Stimulated activated CD4-positive, alpha-beta T cell treated with anti-CD3 and anti-CD28 coated beads, Interleukin-1b, Interleukin-23, amount 100 ng/mL, for 24 hours (primary cell): ENCODE data around the gene TMEM238.
"Not testable (repeated sequence)": the region's sequence is repeated elsewhere in the genome, so short reads cannot be mapped to it uniquely, and the experiment has no call there.

Experiments used
- DNase-seq, 4 experiments: peaks; one replicate each; pipeline ENCODE4 v3.0.0-alpha.2; 2020; ENCODE audit warnings: low read depth in 4 of 4, low spot score in 1 of 4

The TMEM238 gene, protein sequence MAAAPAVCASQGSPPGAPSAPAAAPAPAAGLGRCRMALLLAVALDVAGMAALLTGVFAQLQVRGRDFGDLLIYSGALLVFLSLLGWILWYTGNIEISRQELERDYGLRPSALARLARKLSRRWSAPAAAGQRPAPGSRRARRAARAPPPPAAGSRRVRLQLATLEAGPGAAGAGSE

DNA sequence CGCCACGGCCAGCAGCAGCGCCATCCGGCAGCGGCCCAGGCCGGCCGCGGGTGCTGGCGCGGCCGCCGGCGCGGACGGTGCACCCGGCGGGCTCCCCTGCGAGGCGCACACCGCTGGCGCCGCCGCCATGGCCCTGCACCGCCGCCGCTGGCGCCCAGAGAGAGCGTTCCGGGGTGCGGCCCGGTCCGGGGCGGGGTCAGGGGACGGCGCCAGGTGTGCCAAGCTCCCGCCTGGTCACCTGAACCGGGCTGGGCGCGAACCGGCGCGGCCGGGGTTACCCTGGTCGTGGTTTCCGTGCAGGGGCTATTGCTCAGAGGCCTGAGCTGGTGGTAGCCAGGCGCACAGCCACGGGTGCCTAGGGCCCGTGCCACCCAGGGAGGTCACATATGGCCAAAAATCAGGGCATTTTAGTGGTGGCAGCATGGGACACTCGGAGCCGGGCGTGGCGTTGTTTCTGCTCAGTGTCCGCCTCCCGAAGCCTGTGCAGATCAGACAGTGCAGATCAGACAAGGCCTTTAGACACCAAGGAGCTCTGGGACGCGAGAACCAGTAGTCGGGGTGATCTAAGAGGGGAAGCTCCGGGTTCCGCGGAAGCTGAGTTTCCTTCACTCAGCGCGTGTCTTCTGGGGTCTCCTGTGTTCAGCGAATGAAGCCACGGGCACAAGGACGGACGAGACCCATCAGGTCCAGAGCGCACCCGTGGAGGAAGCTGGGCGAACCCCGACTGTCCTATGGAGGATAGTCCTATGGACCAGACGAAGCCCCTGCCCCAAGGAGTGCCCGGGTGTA is at the start of gene TMEM238:
TMEM238 (minus strand) TSS at position 162 of the 789 bp plus-strand sequence; CDS start at position 129, 33 bp downstream.
- DNase-seq = no peak

DNA sequence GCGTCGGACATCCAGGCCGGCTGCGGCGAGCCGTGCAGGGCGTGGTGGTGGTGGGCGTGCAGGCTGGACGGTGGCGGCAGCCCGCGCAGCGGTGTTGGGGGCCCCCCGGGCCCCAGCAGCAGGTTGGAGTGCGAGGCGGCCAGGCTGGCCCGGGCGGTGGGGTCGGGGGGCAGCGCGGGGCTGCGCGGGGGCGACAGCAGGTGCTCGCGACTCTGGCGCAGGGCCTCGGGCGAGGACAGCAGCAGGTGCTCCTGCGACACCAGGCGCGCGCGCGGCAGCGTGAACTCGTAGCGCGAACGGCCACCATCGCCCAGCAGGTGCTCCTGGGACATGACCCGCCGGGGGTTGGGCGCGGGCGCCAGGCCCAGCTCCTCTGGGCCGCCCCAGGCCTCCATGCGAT is 49.2 kb upstream of the TMEM238 start:
- DNase-seq = no peak

DNA sequence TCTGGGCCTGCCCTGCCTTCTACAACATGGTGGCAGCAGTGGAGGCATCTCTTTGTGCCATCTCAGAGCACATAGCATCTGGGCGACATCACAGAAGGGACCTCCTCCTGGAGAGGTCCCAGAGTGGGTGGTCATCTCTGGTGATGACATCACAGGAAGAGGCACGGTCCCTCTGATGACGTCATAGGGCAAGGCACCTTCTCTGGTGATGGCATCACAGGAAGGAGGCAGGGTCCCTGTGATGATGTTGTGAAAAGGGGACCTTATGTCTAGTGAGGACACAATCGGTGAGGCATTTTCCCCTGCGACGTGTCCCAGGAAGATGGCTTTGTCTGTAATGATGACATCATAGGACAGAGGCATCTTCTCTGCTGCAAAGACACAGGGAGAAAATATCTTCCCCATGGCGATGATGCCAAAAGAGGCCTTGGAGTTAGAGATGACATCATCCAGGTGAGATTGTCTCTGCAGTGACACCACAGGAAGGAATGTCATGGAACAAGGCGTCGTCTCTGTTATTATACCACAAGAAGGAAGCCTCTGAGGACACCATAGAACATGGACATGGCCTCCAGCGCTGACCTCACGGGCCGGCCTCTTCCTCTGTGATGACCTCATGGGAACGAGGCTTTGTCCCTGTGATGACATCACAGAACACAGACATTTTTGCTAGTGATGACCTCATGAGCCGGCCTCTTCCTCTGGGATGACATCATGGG is 48.3 kb upstream of the TMEM238 start:
- no peak for DNase-seq

DNA sequence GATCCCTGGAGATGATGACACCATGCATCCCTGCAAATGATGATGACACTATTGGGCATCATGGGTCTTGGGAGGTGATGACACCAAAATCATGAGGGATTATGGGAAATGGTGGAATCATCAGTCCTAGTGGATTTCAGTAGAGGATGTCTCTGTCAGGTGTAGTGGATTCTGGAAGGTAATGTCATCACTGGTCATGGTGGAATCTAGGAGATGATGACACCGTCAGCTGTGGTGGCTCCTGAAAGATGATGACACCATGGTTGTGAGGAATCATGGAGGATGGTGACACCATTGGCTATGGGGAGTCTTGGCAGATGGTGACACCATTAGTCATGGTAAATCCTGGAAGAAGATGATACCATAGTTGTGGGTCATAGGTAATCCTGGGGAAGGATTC is 47.1 kb upstream of the TMEM238 start:
- DNase-seq = no peak

DNA sequence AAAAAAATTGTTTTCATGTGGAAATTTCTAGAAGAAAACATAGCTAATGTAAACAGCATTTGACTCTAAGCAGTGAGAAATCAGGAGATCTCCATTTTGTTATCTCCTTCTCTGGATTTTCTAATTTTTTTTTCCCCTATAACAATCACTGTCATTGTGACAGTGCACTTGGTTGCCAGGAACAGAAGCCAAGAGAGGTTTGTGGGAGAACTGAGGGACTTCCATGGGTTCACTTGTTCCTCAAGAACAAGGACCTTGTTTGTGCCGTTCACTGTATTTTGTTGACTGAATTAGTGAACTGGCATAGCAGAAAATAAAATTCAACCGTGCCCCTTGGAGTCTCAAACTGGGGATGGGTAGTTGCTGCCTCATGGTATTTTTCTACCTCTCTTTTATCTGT is 42.0 kb upstream of the TMEM238 start:
- DNase-seq = no peak

DNA sequence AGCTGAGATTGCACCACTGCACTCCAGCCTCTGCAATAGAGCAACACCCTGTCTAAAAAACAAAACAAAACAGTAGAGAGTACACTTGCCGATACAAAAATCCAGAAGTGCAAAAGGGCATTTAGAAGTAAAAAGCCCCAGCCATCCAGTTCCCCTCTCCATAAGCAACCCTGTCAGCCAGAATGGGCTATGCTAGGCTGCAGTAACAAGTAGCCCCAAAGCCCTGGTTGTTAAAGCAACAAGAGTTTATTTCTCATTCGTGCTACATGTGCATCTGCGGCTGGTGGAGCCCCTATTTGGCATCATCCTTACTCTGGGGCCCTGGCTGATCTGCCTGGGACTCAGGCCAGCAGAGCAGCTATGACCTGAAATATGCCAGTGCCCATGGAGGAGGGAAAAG is 40.4 kb upstream of the TMEM238 start:
- DNase-seq = no peak

DNA sequence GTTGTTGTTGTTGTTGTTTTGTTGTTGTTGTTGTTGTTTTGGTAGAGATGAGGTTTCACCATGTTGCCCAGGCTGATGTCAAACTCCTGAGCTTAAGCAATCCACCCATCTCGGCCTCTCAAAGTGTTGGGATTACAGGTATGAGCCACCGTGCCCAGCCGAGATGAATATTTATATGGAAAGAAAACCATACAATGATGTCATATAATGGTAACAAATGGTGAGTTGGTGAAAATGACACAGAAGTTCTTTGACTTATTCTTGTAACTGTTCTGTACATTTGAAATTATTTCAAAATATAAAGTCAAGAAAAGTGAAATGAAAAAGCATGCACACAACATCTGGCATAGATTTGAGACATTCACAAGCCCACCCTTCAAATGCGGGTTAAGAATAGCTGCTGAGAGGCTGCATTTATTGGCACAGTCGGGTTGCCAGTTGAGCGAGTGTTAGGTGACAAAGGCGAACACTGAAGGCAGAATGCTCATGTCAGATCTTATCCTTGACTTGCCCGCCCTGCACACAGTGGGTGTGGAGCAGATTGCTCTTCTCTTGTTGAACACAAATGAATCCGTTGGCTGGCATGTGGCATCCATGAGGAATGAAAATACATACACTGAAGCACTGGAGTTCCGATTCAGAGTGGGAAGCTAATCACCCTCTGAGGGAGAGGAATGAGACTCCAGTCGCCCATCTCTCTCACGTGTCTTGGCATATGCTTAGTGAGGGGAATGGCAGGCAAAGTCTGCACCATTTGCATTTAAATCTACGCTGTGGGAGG is 39.3 kb upstream of the TMEM238 start:
- DNase-seq = no peak

DNA sequence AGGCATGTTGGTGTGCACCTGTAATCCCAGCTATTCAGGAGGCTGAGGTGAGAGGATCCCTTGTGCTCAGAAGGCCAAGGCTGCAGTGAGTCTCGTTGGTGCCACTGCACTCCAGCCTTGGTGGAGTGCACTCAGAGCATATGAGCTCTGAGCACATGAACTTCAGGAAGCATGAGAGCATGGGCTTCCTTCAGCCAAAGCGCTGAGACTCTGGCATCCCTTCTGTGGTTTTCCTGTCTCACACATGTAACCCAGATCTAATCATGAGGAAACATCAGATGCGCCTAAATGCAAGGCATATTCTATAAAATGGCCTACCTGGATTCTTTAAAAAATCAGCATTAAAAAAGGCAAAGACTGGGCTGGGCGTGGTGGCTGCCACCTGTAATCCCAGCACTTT is 37.2 kb upstream of the TMEM238 start:
- DNase-seq = not testable (repeated sequence)

DNA sequence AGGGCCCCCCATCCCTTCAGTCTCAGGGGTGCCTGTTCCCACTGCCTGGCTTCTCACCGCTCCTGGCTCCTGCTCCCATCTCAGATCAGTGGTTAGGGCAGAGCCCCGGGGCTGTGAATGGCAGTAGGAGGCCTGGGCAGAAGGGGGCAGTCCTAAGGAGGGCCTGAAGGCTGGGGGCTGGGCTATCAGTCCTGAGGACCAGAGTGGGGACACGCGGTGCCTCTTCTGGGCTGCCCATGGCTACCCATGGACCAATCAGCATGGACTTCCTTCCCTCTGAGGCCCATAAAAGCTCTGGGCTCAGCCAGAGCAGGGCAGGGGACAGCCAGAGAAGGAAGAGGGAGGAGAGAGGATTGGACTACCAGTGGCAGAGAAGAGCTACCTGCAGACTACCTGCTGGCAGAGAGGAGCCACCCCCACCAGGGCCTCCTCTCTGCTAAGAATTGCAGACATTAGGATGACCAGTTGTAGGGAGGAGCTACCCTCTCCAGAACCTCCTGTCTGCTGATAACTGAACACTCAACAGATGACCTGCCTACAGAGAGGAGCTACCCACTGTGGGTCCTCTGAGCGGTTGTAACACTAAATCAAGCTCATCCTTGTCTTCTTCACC is 35.6 kb upstream of the TMEM238 start:
- DNase-seq = no peak

DNA sequence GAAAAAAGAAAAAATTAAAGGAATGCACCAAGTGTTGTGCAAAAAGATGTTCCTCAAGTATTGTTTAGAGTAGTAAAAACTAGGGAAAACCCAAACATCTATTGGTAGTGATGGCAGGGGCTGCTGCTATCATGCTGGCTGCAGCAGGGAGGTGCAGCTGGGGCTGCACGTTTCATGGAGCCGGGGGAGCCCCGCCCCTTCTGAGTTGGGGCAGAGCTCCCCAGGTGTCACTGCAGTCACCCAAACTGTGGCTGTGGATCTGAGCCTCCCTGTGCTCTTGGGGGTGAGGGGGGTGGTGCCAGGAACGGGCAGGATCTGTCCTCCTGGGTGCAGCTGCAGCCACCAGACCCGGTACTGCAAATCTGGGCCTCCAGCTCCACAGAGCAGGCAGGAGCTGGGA is 35.0 kb upstream of the TMEM238 start:
- no peak for DNase-seq

DNA sequence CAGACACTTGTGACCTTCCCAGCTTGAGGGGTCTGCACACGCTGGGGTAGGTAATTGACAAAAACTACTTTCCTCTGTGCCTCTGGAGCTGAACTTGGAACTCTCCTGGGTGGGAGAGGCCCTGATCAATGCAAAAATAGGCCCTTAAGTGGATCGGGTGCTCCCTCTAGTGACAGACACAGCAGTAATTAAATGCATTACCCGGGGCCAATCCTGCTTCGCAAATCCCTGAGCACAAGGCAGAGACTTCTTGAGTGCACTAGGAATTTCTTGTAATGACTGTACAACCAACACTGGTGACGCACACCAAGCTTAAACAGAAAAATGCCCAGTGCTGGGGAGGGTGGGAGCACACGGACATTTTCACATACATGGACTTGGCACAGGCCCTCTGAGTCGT is 34.1 kb upstream of the TMEM238 start:
- peak in 3 of 4 experiments; percentile 25 to 30 (median 29) for DNase-seq

DNA sequence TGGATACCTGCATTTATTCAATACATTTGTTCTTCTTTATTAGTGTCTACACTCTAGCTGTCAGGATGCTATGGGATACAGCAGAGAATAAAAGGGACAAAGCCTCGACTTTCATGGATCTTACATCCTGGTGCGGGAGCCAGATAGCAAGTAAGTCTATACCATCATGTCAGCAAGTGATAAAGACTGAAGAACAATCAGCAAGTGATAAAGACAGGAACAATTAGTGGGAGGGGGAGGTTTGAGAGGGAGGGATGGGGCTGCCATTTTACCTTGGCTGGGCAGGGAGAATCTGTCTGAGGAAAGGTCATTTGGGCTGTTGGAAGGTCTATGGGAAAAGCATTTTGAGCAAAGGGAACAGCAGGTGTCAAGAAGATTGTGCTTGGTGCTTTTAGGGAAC is 26.1 kb upstream of the TMEM238 start:
- DNase-seq = no peak

DNA sequence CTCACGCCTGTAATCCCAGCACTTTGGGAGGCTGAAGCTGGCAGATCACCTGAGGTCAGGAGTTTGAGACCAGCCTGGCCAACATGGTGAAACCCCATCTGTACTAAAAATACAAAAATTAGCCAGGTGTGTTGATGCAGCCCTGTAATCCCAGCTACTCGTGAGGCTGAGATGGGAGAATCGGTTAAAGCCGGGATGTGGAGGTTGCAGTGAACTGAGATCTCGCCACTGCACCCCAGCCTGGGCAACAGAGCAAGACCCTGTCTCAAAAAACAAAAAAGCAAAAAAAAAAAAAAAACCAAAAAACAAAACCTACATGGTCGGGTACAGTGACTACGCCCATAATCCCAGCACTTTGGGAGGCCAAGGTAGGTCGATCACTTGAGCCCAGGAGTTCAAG is 25.1 kb upstream of the TMEM238 start:
- DNase-seq = not testable (repeated sequence)

DNA sequence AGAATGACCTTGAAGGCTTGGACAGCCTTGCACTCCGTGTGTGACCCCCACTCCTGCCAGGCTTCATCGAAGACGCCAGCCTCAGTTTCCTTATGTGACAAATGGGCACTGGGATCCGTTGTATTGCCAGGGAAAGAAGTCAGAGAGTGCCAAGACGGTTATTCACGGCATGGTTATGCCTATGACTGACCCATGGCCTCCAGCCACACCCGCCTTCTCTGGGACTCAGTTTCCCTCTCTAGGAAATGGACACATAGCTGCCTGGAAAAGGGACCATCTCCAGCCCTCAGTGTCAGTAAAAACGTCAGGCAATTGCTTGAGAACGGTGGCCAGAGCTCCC is 24.4 kb upstream of the TMEM238 start:
- no peak for DNase-seq

DNA sequence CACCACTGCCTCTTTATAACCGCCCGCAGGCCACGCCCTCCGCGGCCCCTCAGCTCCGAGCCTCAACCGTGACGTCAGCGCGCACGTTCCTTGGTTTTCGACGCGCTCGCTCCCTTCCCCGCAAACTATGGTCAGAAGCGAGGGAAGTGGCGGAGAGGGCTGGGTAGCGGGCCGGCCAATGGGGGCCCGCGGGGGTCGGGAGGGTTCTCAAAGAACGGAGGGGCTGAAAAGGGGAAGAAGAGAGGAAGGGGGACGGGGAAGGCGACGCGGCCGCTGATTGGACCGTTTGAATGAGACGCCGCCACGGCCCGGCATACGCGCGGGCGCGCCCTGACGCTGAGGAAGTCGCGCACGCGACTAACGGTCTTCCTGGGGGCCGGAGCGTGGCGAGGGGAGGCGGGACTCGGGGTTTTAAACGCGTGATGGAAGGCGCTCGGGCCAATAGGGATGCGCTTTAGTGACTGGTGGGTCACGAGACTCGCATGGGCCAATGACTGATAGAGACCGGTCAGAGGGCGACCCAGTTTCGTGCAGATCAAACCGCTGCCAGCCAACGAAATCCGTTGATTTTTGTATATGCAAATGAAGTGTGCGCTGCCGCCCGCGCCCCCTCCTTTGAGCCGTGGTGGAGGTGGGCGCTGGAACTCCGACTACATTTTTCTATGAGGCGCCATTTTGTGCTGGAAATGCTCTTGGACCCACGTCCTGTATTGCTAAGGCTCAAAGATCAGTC is 23.9 kb upstream of the TMEM238 start:
- DNase-seq = peak; percentile 86 to 95 (median 94)

DNA sequence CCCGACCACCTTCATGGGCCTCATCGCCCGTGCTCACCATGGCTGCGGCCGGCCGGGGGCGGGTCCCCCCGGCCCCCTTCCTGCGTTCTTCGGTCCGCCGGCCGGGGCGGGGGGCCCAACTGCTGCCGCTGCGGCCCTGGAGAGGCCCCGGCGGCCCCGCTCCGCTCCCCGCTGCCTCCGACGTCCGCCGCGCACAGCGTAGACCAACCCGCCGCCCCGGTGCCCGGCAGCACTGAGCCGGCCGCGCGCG is 23.4 kb upstream of the TMEM238 start, which contains the start of gene UBE2S:
UBE2S (minus strand) TSS at position 239 of the 250 bp plus-strand sequence; CDS start at position 40, 199 bp downstream.
- DNase-seq = not testable (repeated sequence)

DNA sequence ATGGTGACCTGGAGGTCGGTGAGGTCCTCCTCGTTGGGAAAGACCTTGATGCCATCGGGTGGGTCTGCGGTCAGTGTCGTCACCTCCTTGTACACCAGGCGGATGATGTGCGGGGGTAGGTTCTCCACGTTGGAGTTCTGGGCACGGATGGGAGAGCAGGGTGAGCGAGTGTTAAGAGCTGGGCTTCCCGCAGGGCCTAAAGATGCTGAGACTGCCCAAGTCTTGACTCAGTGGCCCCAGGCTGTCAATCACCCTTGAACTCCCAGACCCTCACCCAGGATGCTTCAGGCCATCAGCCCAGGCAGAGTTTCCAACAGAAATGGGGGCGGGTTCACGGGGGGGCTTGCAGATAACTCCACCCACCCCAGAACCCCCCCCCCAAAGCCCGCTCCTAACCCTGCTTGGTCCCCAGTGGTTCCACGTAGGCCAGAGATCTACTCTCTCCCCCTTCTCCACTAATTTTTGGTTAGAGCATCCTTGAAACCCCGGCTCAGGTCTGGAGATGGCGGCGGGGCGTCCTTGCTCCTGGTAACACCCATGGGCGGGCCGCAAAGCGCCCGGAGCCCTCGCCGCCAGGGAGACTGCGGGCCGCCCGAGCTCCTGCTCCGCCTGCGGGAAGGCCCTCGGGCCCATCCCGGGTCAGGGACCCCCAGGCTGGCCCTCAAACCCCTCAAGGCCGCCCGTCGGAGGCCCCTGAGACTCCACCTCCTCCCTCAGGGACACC is 22.9 kb upstream of the TMEM238 start:
- DNase-seq = no peak

DNA sequence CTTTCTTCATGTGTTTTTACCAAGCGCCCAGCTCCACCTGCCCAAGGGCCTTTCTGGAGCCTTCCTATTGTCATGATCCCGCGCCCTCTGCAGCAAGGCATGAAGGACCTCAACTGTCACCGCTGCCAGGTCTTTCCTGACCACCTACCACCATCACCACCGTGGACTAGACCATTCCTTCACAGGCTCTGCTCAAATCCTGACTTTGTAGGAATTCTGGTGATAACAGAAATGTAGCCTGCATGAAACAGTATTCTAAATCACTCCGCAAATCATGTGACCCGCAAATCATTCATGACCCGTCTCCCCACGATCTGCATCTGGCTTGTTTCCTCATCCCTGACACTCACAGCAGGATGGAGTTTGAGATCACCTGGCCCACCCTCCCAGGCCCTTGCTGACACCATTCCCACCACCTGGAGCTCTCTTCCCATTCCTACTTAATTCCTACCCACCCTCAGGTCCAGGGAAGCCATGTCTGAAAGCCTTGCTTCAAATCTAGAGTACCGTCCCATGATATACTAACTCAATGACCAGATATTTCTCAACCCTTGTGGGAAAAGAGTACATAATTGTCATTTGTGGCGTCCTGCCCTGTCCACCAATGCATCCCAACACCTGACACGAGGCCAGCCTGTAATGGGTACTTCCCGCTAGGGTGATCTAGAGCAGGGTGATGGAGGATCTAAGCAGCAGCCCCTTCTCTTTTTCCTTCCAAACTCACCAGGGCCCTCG is 22.2 kb upstream of the TMEM238 start:
- no peak for DNase-seq

DNA sequence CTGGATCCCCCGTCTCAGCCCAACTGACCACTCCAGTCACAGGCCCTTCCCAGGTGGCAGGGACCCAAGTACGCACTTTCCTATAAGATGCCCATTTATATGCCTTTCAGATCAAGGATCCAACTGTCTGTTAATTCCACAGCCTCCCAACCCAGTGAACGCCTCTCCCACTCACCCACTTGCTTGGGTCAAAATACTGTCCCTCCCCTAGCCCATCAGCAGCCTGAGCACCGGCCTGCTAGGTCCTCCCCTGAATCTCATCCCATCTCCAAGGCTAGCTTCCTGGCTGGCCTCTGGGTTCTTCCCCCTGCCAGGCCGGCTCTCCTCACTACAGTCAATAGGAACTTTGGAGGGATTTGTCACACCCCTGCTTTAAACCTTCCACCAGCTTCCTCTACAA is 21.5 kb upstream of the TMEM238 start:
- no peak for DNase-seq
